DMS53 treated with DMSO at 0.1 percent for 48 hours (cell line): ENCODE results near the gene DEK.
A peak's percentile ranks its signal among the peaks of the same experiment; 100 is the strongest.

Experiments used
- DNase-seq: peaks from one replicate; lab custom pipeline; 2025; ENCODE audit not compliant: unreplicated experiment; lab: John Stamatoyannopoulos, UW

DEK gene

GRCh38 chr6:18266523-18266912 lies 2.2 kb upstream of the DEK start:
- no peak for DNase-seq

GRCh38 chr6:18265787-18266522 lies 1.6 kb upstream of the DEK start:
- DNase-seq: no peak

GRCh38 chr6:18264923-18265377 lies 620 bp upstream of the DEK start:
- DNase-seq: peak; percentile 60

- DNase-seq: peak; percentile 20
These were observed 712 bp downstream of the DEK start for GRCh38 chr6:18263418-18264218.

- no peak for DNase-seq
These were observed 1.5 kb downstream of the DEK start for GRCh38 chr6:18262702-18263417.

GRCh38 chr6:18261877-18262276 lies 2.5 kb downstream of the DEK start:
- no peak for DNase-seq

- no peak for DNase-seq
These were observed 3.8 kb downstream of the DEK start for GRCh38 chr6:18260448-18261106.

- no peak for DNase-seq
These were observed 4.5 kb downstream of the DEK start for GRCh38 chr6:18259675-18260447.

- DNase-seq: no peak
These were observed 9.5 kb downstream of the DEK start for GRCh38 chr6:18254793-18255192.

GRCh38 chr6:18253635-18254034 lies 10.7 kb downstream of the DEK start:
- DNase-seq: no peak

- DNase-seq: no peak
These were observed 15.1 kb downstream of the DEK start for GRCh38 chr6:18249271-18249670.

GRCh38 chr6:18248698-18249097 lies 15.6 kb downstream of the DEK start:
- no peak for DNase-seq

GRCh38 chr6:18247002-18247401 lies 17.3 kb downstream of the DEK start:
- no peak for DNase-seq

GRCh38 chr6:18246205-18246604 lies 18.1 kb downstream of the DEK start:
- DNase-seq: no peak

GRCh38 chr6:18245642-18246041 lies 18.7 kb downstream of the DEK start:
- DNase-seq: no peak

GRCh38 chr6:18245079-18245478 lies 19.3 kb downstream of the DEK start:
- DNase-seq: no peak

- DNase-seq: no peak
These were observed 20.1 kb downstream of the DEK start for GRCh38 chr6:18244251-18244650.

- no peak for DNase-seq
These were observed 20.9 kb downstream of the DEK start for GRCh38 chr6:18243302-18243893.

GRCh38 chr6:18242062-18242851 lies 22.1 kb downstream of the DEK start:
- DNase-seq: no peak
